GM21723 (cell line): Measurements from ENCODE around the gene MYL2.
"Not testable (repeated sequence)": the region's sequence is repeated elsewhere in the genome, so short reads cannot be mapped to it uniquely, and the experiment has no call there.

Experiments
- ATAC-seq: cut with Tn5 transposase; IDR thresholded peaks from one replicate; pipeline ENCODE4 v1.9.1; 2021; ENCODE audit warnings: mild to moderate bottlenecking, moderate library complexity; ENCODE audit not compliant: unreplicated experiment

Gene MYL2

GRCh38 chr12:110920324-110920910 lies at the start of gene MYL2:
Gene MYL2 (minus strand): TSS chr12:110920579. CDS start chr12:110920529, 50 bp downstream.
- no peak for ATAC-seq

GRCh38 chr12:110966081-110966760 lies 45.8 kb upstream of the MYL2 start:
- ATAC-seq, result no peak

GRCh38 chr12:110965574-110965973 lies 45.2 kb upstream of the MYL2 start:
- ATAC-seq, result no peak

- no peak for ATAC-seq
Measured at GRCh38 chr12:110960795-110961194, 40.4 kb upstream of the MYL2 start.

- no peak for ATAC-seq
Measured at GRCh38 chr12:110957652-110958051, 37.3 kb upstream of the MYL2 start.

GRCh38 chr12:110957159-110957558 lies 36.8 kb upstream of the MYL2 start:
- no peak for ATAC-seq

- ATAC-seq, result not testable (repeated sequence)
Measured at GRCh38 chr12:110950867-110951266, 30.5 kb upstream of the MYL2 start.

- not testable (repeated sequence) for ATAC-seq
Measured at GRCh38 chr12:110950466-110950865, 30.1 kb upstream of the MYL2 start.

GRCh38 chr12:110948041-110948440 lies 27.7 kb upstream of the MYL2 start:
- no peak for ATAC-seq

- no peak for ATAC-seq
Measured at GRCh38 chr12:110943373-110943772, 23.0 kb upstream of the MYL2 start.

- ATAC-seq, result no peak
Measured at GRCh38 chr12:110941391-110941790, 21.0 kb upstream of the MYL2 start.

- no peak for ATAC-seq
Measured at GRCh38 chr12:110940933-110941332, 20.6 kb upstream of the MYL2 start.

- no peak for ATAC-seq
Measured at GRCh38 chr12:110940296-110940695, 19.9 kb upstream of the MYL2 start.

GRCh38 chr12:110937104-110937641 lies 16.8 kb upstream of the MYL2 start:
- no peak for ATAC-seq

- ATAC-seq, result no peak
Measured at GRCh38 chr12:110936367-110937103, 16.2 kb upstream of the MYL2 start.

GRCh38 chr12:110935588-110935987 lies 15.2 kb upstream of the MYL2 start:
- no peak for ATAC-seq

- ATAC-seq, result no peak
Measured at GRCh38 chr12:110934093-110934852, 13.9 kb upstream of the MYL2 start.

GRCh38 chr12:110933326-110933974 lies 13.1 kb upstream of the MYL2 start:
- ATAC-seq, result no peak

- no peak for ATAC-seq
Measured at GRCh38 chr12:110932046-110932445, 11.7 kb upstream of the MYL2 start.

GRCh38 chr12:110931315-110931728 lies 10.9 kb upstream of the MYL2 start:
- ATAC-seq, result no peak
